GM12878 (cell line): Measurements from ENCODE around the gene IPCEF1. TPM values are rescaled to one million over a fixed set of nuclear protein-coding genes. Genes with fewer than 3 reads are reported as not detected.

Experiments
- CEBPB ChIP-seq, 2 experiments: fragments of 150-350 bp in 1 of 2; IDR thresholded peaks; 2 replicates each; pipeline ENCODE4 v1.6.1; 2012 to 2014; ENCODE audit warnings: low read depth in 2 of 2, low read length in 2 of 2, borderline replicate concordance in 1 of 2, inconsistent platforms in 1 of 2
- ETV6 ChIP-seq, 2 experiments: fragments of 450-650 bp in 1 of 2; IDR thresholded peaks in 1 of 2; conservative IDR thresholded peaks in 1 of 2; 2 replicates each; pipeline ENCODE4 v1.6.1; 2014; ENCODE audit warnings: antibody characterized with exemption in 1 of 2, borderline replicate concordance in 1 of 2, low read depth in 1 of 2, mild to moderate bottlenecking in 1 of 2, moderate library complexity in 1 of 2
- HCFC1 ChIP-seq: fragments of 150-350 bp; IDR thresholded peaks from 2 replicates; pipeline ENCODE4 v1.6.1; 2014; ENCODE audit warnings: low read length
- HDAC6 ChIP-seq: fragments of 200-600 bp; sonication (generic); IDR thresholded peaks from one replicate; pipeline ENCODE4 v1.8.0; 2017; ENCODE audit warnings: antibody characterized with exemption; ENCODE audit not compliant: unreplicated experiment
- HDGF ChIP-seq: fragments of 450-650 bp; IDR thresholded peaks from 2 replicates; pipeline ENCODE4 v1.6.1; 2016; ENCODE audit warnings: antibody characterized with exemption
- IRF3 ChIP-seq: fragments of 450-650 bp; IDR thresholded peaks from 2 replicates; pipeline ENCODE4 v1.6.1; 2014; ENCODE audit warnings: mild to moderate bottlenecking
- IRF4 ChIP-seq: IDR thresholded peaks from 2 replicates; pipeline ENCODE4 v1.6.1; 2011; ENCODE audit warnings: low read depth, low read length
- MYC ChIP-seq: IDR thresholded peaks from 2 replicates; pipeline ENCODE4 v1.6.1; 2011; ENCODE audit warnings: mild to moderate bottlenecking, low read length, moderate library complexity, inconsistent platforms; ENCODE audit not compliant: insufficient read depth, insufficient replicate concordance, insufficient read length, severe bottlenecking
- NFXL1 ChIP-seq: fragments of 450-650 bp; IDR thresholded peaks from 2 replicates; pipeline ENCODE4 v1.6.1; 2017; ENCODE audit warnings: antibody characterized with exemption, mild to moderate bottlenecking, borderline replicate concordance
- NR2F1 ChIP-seq: fragments of 450-650 bp; conservative IDR thresholded peaks from 2 replicates; pipeline ENCODE4 v1.6.1; 2017; ENCODE audit warnings: mild to moderate bottlenecking
- PML ChIP-seq: IDR thresholded peaks from 2 replicates; pipeline ENCODE4 v1.6.1; 2012; ENCODE audit warnings: low read length, inconsistent platforms
- RAD21 ChIP-seq: IDR thresholded peaks from 2 replicates; pipeline ENCODE4 v1.6.1; 2011; ENCODE audit warnings: mild to moderate bottlenecking, low read depth, low read length, moderate library complexity; ENCODE audit not compliant: insufficient read depth
- RAD51 ChIP-seq: fragments of 450-650 bp; IDR thresholded peaks from 2 replicates; pipeline ENCODE4 v1.6.1; 2016; ENCODE audit warnings: moderate library complexity, mild to moderate bottlenecking, inconsistent platforms
- RCOR1 ChIP-seq: conservative IDR thresholded peaks from 2 replicates; pipeline ENCODE4 v1.6.1; 2012; ENCODE audit warnings: low read depth, low read length, improper control_type of control experiment
- RELB ChIP-seq: fragments of 450-650 bp; IDR thresholded peaks from 2 replicates; pipeline ENCODE4 v1.6.1; 2017; ENCODE audit warnings: low read depth, mild to moderate bottlenecking, moderate library complexity
- SMAD5 ChIP-seq: IDR thresholded peaks from 2 replicates; pipeline ENCODE4 v1.6.1; 2016; ENCODE audit warnings: antibody characterized with exemption, low read depth
- SP1 ChIP-seq: IDR thresholded peaks from one replicate; pipeline ENCODE4 v1.6.1; 2011; ENCODE audit warnings: low read depth, low read length
- ZBTB4 ChIP-seq: fragments of 450-650 bp; formaldehyde crosslinking; IDR thresholded peaks from 2 replicates; pipeline ENCODE4 v1.4.0; 2022; ENCODE audit warnings: mild to moderate bottlenecking, moderate library complexity
- ZBTB40 ChIP-seq: fragments of 450-650 bp; IDR thresholded peaks from 2 replicates; pipeline ENCODE4 v1.6.1; 2016; ENCODE audit warnings: mild to moderate bottlenecking, moderate library complexity, borderline replicate concordance
- ZNF622 ChIP-seq: fragments of 450-650 bp; IDR thresholded peaks from 2 replicates; pipeline ENCODE4 v1.6.1; 2017; ENCODE audit warnings: mild to moderate bottlenecking, inconsistent platforms
- polyA plus RNA-seq, 11 experiments: library from polyadenylated mRNA; depleted of rRNA in 4 of 11; unstranded in 6 of 11; stranded (reverse) in 5 of 11; fragments of >200 nt; fragmentation: Nextera tagmentation in 4 of 11; fragmentation: Illumina TruSeq in 1 of 11; extraction: Ambion mirVana in 4 of 11; extraction: Trizol in 1 of 11; gene quantifications; 1 replicate in 1 of 11; 2 replicates in 10 of 11; pipeline versions ENCODE4 v1.2.1 to v1.2.3, GENCODE V29; 2011 to 2016; ENCODE audit warnings: inconsistent platforms in 2 of 11, missing spikeins in 2 of 11, low read depth in 1 of 11
- total RNA-seq, 4 experiments: library from RNA; depleted of rRNA in 3 of 4; stranded (reverse); fragments of >200 nt in 3 of 4; fragmentation: Illumina TruSeq in 1 of 4; extraction: Trizol in 1 of 4; gene quantifications; 2 replicates each; pipeline versions ENCODE4 v1.2.1 to v1.2.3, GENCODE V29; 2013 to 2021

Gene IPCEF1
- total and polyA plus RNA-seq, 10 of the 15 experiments (the other 5 are each of a cell fraction or from before 2014, with no cell fraction given), result 1.3 to 137 (median 4.2) TPM

- no peak for TF ChIP-seq MYC
- TF ChIP-seq RAD21, result no peak
- peak; percentile 64 for TF ChIP-seq RAD51
- TF ChIP-seq ETV6 (conservative IDR thresholded peaks at IDR 0.05 in 1 of 2, IDR thresholded peaks at IDR 0.05 in 1 of 2; ENCODE audit: borderline replicate concordance in 1 of 2, low read depth in 1 of 2), result no peak
- no peak for TF ChIP-seq HDGF
- peak; percentile 67 for TF ChIP-seq SP1
- TF ChIP-seq NR2F1, result no peak
- TF ChIP-seq CEBPB (IDR thresholded peaks at IDR 0.05; ENCODE audit: borderline replicate concordance in 1 of 2, low read depth in 2 of 2, low read length in 2 of 2), result no peak
- TF ChIP-seq IRF4, result peak; percentile 95
- no peak for TF ChIP-seq IRF3
- TF ChIP-seq ZBTB40, result no peak; the same call in 1 of the 2 replicates
- 0 out of 2 replicates have a peak, but pooled peaks have one; percentile 63 for TF ChIP-seq RCOR1
- no peak for TF ChIP-seq ZBTB4 (CRISPR knock-in tag)
- TF ChIP-seq HDAC6, result no peak
- TF ChIP-seq PML, result no peak
- no peak for TF ChIP-seq NFXL1
- TF ChIP-seq ZNF622, result no peak
- TF ChIP-seq SMAD5, result no peak
- peak; percentile 85 for TF ChIP-seq RELB
- no peak for TF ChIP-seq HCFC1
These were observed 54.5 kb downstream of the IPCEF1 start (continued) for GRCh38 chr6:154301839-154302752.
